GM21423 (cell line): ENCODE data around the gene GTPBP2.
A peak's percentile ranks its signal among the peaks of the same experiment; 100 is the strongest.

Experiments used
- ATAC-seq: cut with Tn5 transposase; IDR thresholded peaks from one replicate; pipeline ENCODE4 v1.9.1; 2021; ENCODE audit warnings: mild to moderate bottlenecking, moderate library complexity; ENCODE audit not compliant: unreplicated experiment

The GTPBP2 gene

DNA sequence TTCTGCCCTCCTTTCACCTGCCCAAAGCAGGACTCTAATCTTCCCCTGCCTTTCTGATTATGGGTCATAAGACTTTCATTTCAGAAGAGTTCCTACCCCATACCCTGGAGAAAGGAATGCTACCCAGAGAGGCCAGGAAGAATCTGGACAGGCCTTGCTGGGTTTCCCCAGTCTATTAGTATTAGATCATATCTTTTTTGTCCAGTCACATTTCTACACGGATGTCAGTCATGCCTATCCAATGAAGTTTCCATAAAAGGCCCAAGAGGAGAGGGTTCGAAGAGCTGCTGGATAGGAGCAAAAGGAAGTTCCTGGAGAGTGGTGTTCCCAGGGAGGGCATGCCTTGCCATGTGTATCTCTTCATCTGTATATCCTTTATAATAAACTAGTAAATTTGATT lies 49.9 kb downstream of the GTPBP2 start:
- ATAC-seq: no peak

DNA sequence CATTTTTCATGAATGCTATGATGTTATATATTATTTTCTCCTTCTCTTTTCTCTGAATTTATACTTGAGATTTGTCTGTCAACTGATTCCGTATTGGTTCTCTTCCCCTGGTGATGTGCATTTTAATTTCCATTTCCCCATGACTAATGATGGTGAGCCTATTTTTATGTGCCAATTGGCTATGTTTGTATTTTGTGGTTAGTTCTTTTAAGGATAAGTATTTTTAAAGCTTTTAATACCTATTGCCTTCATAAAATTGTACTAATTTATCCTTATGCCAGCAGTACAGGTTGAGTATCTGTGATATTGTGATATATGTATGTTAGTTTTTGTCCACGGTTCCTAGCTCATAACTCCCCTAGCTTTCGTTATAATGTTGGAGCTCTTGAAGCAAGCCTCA lies 50.3 kb downstream of the GTPBP2 start:
- no peak for ATAC-seq

DNA sequence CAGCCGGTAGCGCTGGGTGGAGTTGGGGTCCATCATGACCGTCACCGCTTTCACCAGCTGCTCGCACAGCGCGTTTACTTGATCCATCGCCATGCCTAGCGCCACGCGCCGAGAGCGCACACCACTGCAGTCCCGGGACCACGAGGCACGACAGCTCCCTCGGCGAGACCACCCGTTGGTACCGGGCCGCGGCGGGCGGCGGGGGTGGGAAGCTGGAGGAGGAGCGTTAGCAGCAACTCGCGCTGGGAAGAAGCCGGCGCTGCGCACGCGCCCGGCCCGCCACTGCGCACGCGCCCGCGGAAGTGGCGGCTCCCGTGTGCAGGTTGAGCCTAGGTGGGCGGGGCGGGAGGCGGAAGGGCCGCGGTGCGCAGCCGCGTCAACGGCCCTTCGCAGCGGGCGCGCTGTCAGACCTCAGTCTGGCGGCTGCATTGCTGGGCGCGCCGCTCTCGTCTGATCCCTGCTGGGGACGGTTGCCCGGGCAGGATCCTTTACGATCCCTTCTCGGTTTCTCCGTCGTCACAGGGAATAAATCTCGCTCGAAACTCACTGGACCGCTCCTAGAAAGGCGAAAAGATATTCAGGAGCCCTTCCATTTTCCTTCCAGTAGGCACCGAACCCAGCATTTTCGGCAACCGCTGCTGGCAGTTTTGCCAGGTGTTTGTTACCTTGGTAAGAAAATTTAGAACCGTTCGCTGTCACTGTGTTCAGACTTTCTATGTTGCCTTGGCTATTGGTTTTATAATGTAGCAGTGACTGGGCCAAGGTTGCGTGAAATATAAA lies 53.1 kb downstream of the GTPBP2 start, which contains the start of the genes POLH and XPO5:
POLH (plus strand) TSS at position 414 of the 780 bp plus-strand sequence. CDS start 6,135 bp downstream, outside the sequence.
XPO5 (minus strand) TSS at position 267 of the 780 bp plus-strand sequence; CDS start at position 93, 174 bp downstream.
- peak; percentile 96 for ATAC-seq

DNA sequence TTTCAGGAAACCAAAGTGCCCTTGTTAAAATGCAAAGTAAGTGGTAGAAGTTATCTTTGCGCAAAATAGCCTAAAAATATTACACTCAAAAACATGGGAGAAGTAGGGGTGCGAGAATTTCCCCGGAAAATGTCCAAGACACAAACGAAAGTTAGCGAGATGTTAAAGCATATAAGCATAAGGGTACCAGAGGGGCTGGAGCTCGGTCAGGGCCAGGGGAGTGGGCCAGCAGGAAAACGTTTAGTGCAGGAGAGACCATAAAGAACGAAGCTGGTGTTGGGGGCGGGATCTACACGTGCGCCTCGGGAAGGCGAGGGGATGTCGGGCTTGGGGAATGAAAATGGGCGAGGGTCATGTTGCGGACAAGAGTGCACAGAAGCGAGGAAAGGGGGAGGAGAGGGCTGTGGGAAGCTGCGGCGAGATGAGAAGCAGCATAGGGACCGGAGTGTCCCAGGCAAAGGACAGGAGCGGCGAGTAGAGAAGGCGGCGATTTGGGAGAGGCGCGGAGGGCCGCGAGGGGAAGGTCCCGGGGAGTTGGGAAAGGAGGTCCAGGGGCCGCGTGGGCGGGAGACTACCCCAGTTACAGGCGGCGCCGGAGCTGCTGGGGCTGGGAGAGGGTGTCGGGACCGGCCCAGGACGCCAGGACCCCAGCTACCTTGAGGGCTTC lies 53.8 kb downstream of the GTPBP2 start:
- peak; percentile 24 for ATAC-seq

DNA sequence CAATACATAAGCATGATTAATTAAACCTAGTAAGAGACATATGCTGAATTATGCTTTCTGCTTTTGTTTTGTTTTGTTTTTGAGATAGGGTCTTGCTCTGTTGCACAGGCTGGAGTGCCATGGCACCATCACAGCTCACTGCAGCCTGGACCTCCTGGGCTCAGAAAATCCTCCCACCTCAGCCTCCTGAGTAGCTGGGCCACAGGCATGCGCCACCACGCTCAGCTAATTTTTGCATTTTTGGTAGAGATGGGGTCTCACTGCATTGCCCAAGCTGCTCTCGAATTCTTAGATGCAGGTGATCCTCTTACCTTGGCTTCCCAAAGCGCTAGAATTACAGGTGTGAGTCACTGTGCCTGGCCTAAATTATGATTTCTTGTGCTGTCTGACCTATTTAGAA lies 57.0 kb downstream of the GTPBP2 start:
- ATAC-seq: no peak

DNA sequence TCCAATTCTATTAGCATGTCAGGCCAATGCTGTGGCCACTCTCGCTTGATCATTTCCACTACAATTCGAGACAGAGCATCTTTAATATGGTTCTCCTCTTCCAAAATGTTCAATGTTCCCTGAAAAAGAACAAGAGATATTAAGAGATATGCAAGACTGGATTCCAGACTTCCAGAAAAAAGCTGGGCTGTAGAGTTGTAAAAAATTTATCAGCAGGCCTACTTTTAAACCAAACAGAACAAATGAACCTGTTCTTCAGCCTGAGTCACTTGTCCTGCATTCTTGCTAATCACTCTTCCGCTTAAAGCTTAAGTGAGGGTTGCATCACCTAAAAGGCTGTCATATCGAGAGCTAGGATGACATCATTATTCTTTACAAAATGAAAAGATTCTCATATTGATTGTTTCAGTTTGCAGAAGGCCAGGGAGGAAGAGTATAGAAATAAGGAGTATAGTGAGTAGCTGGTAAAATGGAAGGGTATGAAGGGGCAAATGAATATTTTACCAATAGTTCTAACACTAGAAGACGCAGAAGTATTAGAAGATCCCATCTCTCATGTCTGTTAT lies 58.1 kb downstream of the GTPBP2 start:
- ATAC-seq: no peak
